Smooth muscle cell (in vitro differentiated cells): ENCODE results near the gene PCMT1. TPM values are rescaled to one million over a fixed set of nuclear protein-coding genes. Genes with fewer than 3 reads are reported as not detected.
A peak's percentile ranks its signal among the peaks of the same experiment; 100 is the strongest.
"Not testable (repeated sequence)": the region's sequence is repeated elsewhere in the genome, so short reads cannot be mapped to it uniquely, and the experiment has no call there.

Source experiments
- DNase-seq: peaks from one replicate; lab custom pipeline; 2025; ENCODE audit not compliant: unreplicated experiment; lab: John Stamatoyannopoulos, UW
- H2AFZ ChIP-seq: fragments of 200-600 bp; sonication (generic); 2 replicates; pipeline ENCODE4 v1.6.0; 2016; ENCODE audit warnings: antibody characterized with exemption, low read depth, mild to moderate bottlenecking
- H3F3A ChIP-seq: fragments of 200-600 bp; sonication (generic); 2 replicates; pipeline ENCODE4 v1.6.0; 2017; ENCODE audit warnings: antibody characterized with exemption, low read depth
- H3K27ac ChIP-seq: fragments of 200-600 bp; sonication (generic); 2 replicates; pipeline ENCODE4 v1.5.1; 2016; ENCODE audit warnings: low read depth, mild to moderate bottlenecking
- H3K27me3 ChIP-seq: fragments of 200-600 bp; sonication (generic); 2 replicates; pipeline ENCODE4 v1.6.1; 2016; ENCODE audit warnings: low read depth, mild to moderate bottlenecking
- H3K36me3 ChIP-seq: fragments of 200-600 bp; sonication (generic); 2 replicates; pipeline ENCODE4 v1.5.1; 2016; ENCODE audit warnings: low read depth
- H3K4me1 ChIP-seq: fragments of 200-600 bp; sonication (generic); 2 replicates; pipeline ENCODE4 v1.5.1; 2016; ENCODE audit warnings: low read depth
- H3K4me2 ChIP-seq: fragments of 200-600 bp; sonication (generic); 2 replicates; pipeline ENCODE4 v1.6.0; 2016; ENCODE audit warnings: mild to moderate bottlenecking
- H3K4me3 ChIP-seq: fragments of 200-600 bp; sonication (generic); 2 replicates; pipeline ENCODE4 v1.5.1; 2016; ENCODE audit warnings: mild to moderate bottlenecking
- H3K79me2 ChIP-seq: fragments of 200-600 bp; sonication (generic); 2 replicates; pipeline ENCODE4 v1.6.0; 2016; ENCODE audit warnings: low read depth, mild to moderate bottlenecking
- H3K9ac ChIP-seq: fragments of 200-600 bp; sonication (generic); 2 replicates; pipeline ENCODE4 v1.6.0; 2016; ENCODE audit warnings: low read depth
- H3K9me3 ChIP-seq: fragments of 200-600 bp; sonication (generic); replicated peaks from 2 replicates; pipeline ENCODE4 v1.5.1; 2016; ENCODE audit warnings: low read depth
- H4K20me1 ChIP-seq: fragments of 200-600 bp; sonication (generic); 2 replicates; pipeline ENCODE4 v1.6.0; 2016; ENCODE audit warnings: low read depth
- CTCF ChIP-seq: fragments of 200-600 bp; sonication (generic); IDR thresholded peaks from 2 replicates; pipeline ENCODE4 v1.5.1; 2017; ENCODE audit warnings: borderline replicate concordance, mild to moderate bottlenecking, antibody characterized with exemption; ENCODE audit not compliant: insufficient read depth, poor library complexity, severe bottlenecking
- WGBS: methylation state at CpG from one replicate; pipeline ENCODE4 v1.1.7; 2016; ENCODE audit warnings: low lambda C conversion rate; 5-methylcytosine and 5-hydroxymethylcytosine counted together
- polyA plus RNA-seq: library from polyadenylated mRNA; unstranded; fragments of >200 nt; fragmentation: Nextera tagmentation; extraction: Ambion mirVana; gene quantifications from 2 replicates; pipeline ENCODE4 v1.2.1, GENCODE V29; 2016
- total RNA-seq: library from RNA; depleted of rRNA; stranded (reverse); fragments of >200 nt; gene quantifications from 2 replicates; pipeline ENCODE4 v1.2.3, GENCODE V29; 2014

The PCMT1 gene
- total and polyA plus RNA-seq, 2 experiments from 2014 or later: 97.9 to 139 TPM

DNA sequence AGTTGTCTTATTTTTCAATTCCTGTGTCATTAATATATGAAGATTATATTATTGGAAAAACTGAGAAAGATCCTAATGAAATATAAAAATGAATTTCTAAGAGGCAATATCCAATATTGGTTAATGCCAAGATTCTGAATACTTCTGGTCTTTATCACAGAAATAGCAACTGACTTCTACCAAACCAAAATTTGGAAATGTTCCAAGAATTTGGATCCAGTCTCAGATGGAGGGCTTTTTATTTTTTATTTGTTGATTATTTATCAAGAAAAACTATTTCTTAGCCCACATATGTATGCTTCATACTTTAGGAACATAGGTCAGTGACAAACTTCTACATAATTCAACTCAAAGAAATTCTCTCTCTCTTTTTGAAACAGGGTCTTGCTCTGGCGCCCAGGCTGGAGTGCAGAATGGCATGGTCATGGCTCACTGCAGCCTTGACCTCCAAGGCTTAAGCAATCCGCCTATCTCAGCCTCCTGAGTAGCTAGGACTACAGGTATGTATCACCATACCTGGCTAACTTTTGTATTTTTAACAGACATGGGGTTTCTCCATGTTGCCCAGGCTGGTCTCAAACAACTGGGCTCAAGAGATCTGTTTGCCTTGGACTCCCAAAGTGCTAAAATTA is 16.3 kb upstream of the PCMT1 start:
- Histone ChIP-seq H3K79me2 (no peaks in the 10 kb centered on the region), H3K9me3 (no peaks in the 10 kb centered on the region), H3K9ac (no peak overlapping the region), H4K20me1 (no peaks in the 10 kb centered on the region), H3K4me1 (no peaks in the 10 kb centered on the region), H2AFZ (no peak overlapping the region), H3K27me3 (no peaks in the 10 kb centered on the region), H3K4me3 (no peak overlapping the region), H3F3A (peaks cover 15% of the 10 kb centered on the region), H3K36me3 (peaks cover 13% of the 10 kb centered on the region), H3K27ac (no peak overlapping the region), H3K4me2 (no peak overlapping the region)
- TF ChIP-seq CTCF: no peak
- DNase-seq: no peak
- WGBS: 98% methylated on average over 2 of the region's 2 CpGs

- Histone ChIP-seq H3K4me1 (no peaks in the 10 kb centered on the region), H3K4me2 (no peak overlapping the region), H3K9ac (no peak overlapping the region), H3F3A (peaks cover 1% of the 10 kb centered on the region), H2AFZ (no peak overlapping the region), H3K27me3 (no peaks in the 10 kb centered on the region), H3K4me3 (no peak overlapping the region), H3K9me3 (no peaks in the 10 kb centered on the region), H3K27ac (no peak overlapping the region), H3K79me2 (no peaks in the 10 kb centered on the region), H3K36me3 (peaks cover 13% of the 10 kb centered on the region), H4K20me1 (no peaks in the 10 kb centered on the region)
- WGBS: 100% methylated on average over 1 of the region's 1 CpG
- no peak for DNase-seq
- no peak for TF ChIP-seq CTCF
Measured at GRCh38 chr6:149734915-149735314, 14.6 kb upstream of the PCMT1 start.

- Histone ChIP-seq H3K9ac (peak overlapping the region; percentile 78), H3K79me2 (peaks cover 24% of the 10 kb centered on the region), H3K4me3 (peak overlapping the region; percentile 68), H3K4me2 (peak overlapping the region; percentile 88)
- not testable (repeated sequence) for H3K27me3 ChIP-seq, H3K9me3 ChIP-seq, H4K20me1 ChIP-seq, H3K36me3 ChIP-seq, H3K27ac ChIP-seq, H3F3A ChIP-seq, DNase-seq, H2AFZ ChIP-seq, H3K4me1 ChIP-seq
- WGBS: 94% methylated on average over 10 of the region's 10 CpGs
Measured at GRCh38 chr6:149745252-149745651, 4.3 kb upstream of the PCMT1 start.

DNA sequence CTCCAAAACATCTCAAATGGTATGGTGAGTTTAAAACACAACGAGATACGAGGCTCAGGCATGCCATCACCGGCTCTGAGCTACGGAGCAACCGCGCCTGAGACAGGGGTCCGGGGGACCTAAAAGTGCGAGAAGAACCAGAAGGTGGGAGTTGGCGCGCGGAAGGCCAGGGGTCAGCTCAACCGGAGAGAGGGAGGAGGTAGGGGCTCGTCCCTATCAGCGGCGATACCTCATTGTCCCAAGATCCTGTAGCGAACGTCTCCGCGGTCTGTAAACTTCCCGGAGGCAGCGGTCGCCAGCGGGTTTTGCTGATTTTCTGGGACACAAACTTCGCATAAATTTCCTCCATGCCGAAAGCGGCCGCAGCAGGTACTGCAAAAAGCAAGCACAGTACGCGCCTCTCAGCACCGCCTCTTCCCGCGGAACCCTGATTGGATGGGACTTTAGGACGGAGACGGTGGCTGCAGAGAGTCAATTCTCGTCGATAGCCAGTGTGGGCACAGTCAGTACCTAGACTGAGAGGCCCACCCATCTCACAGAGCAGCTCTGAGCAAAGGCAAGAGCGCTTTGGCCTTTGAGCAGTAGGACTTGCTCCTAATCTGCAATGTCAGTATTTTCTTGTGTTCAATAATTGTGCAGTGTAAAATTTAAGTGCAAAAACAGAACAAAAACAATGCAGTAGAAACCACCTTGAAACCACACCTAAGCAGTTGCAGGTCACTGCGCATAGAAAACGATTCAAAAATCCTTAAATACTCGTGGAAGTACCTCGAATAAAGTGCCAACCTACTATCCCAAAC is 3.2 kb upstream of the PCMT1 start, which contains the start of gene NUP43:
NUP43 (minus strand) TSS at position 383 of the 800 bp plus-strand sequence; CDS start at position 349, 34 bp downstream.
- TF ChIP-seq CTCF: no peak
- H3K9me3 ChIP-seq: no peaks in the 10 kb centered on the region
- peak within 1 kb of the TSS; percentile 24 for H3K27ac ChIP-seq
- no peaks in the 10 kb centered on the region for H3K27me3 ChIP-seq
- no peaks in the 10 kb centered on the region for H3K36me3 ChIP-seq
- peaks cover 6% of the 10 kb centered on the region for H3K4me1 ChIP-seq
- peak within 1 kb of the TSS; percentile 91 for H2AFZ ChIP-seq
- peak within 1 kb of the TSS; percentile 68 for H3K4me3 ChIP-seq
- peaks cover 12% of the 10 kb centered on the region for H4K20me1 ChIP-seq
- peak within 1 kb of the TSS; percentile 78 for H3K9ac ChIP-seq
- peak; percentile 12 for DNase-seq
- peak within 1 kb of the TSS; percentile 88 for H3K4me2 ChIP-seq
- peaks cover 5% of the 10 kb centered on the region for H3F3A ChIP-seq
- WGBS: 6% methylated on average over 41 of the region's 41 CpGs
- H3K79me2 ChIP-seq: peaks cover 35% of the 10 kb centered on the region

DNA sequence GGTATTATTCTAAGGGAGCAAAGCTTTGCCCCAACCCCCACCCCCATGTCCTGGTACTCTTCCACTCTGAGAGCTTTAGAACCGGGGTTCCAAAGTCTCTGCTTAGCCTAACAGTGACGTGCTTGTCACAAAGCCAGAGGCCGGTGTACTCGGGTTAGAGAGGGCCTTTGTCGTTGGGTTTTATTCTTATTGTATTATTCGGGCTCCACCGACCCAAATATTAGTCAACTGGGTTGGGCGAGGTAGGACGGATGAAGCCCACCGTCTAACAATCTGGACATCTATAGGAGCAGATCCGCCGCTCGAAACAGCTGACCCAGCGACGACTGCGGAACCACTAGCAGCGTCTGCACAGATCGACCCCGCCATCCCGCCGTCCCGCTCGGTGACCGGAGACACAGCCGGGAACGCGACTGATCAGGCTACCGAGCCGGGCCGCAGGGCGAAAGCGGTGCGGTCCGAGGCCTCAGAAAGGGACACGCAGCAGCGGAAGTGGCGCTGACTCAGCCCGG is 403 bp upstream of the PCMT1 start:
- H3K36me3 ChIP-seq, H3K4me1 ChIP-seq, H2AFZ ChIP-seq, H3F3A ChIP-seq, H3K9me3 ChIP-seq, DNase-seq, H3K27me3 ChIP-seq, H3K9ac ChIP-seq: not testable (repeated sequence)
- Histone ChIP-seq H3K27ac (peak overlapping the region; percentile 74), H4K20me1 (peaks cover 40% of the 10 kb centered on the region), H3K4me2 (peak overlapping the region; percentile 97), H3K79me2 (peaks cover 63% of the 10 kb centered on the region), H3K4me3 (peak overlapping the region; percentile 96)
- under 1% methylated on average over 28 of the region's 38 CpGs for WGBS
